ENCODE data around the gene TUBA8. TPM values are rescaled to one million over a fixed set of nuclear protein-coding genes. Genes with fewer than 3 reads are reported as not detected.

TUBA8 gene
- total and polyA plus RNA-seq, 2 donors (not counting 1 experiment from before 2014, with no cell fraction given) = 0.60 to 0.83 TPM

- peaks cover under 1% of the 10 kb centered on the region for H3K4me1 ChIP-seq (ENCODE audit: control insufficient read depth, extremely low read depth, insufficient read depth, low read length)
- no peaks in the 10 kb centered on the region for H3K27me3 ChIP-seq (ENCODE audit: control insufficient read depth, insufficient read depth, low read length)
- H3K9ac ChIP-seq (ENCODE audit: insufficient read depth, low read length) = no peak overlapping the region
- H3K4me3 ChIP-seq (replicated peaks in 1 of 4; ENCODE audit: control extremely low read depth in 1 of 4, insufficient read depth in 1 of 4, low read depth in 3 of 4, low read length in 4 of 4) = no peak overlapping the region
- no peaks in the 10 kb centered on the region for H3K9me3 ChIP-seq (ENCODE audit: control insufficient read depth, insufficient read depth, low read depth, low read length)
- no peak overlapping the region for H3K27ac ChIP-seq (ENCODE audit: insufficient read depth, low read length)
- H3K36me3 ChIP-seq (ENCODE audit: control insufficient read depth, insufficient read depth, low read length) = no peaks in the 10 kb centered on the region
- no peak overlapping the region for H3K4me2 ChIP-seq (ENCODE audit: extremely low read depth, insufficient read depth, low read length)
- no peaks in the 10 kb centered on the region for H3K79me2 ChIP-seq (ENCODE audit: control insufficient read depth, insufficient read depth, low read length)
- TF ChIP-seq CTCF (conservative IDR thresholded peaks at IDR 0.05 in 1 of 2, IDR thresholded peaks at IDR 0.05 in 1 of 2; ENCODE audit: low read depth in 1 of 2, low read length in 2 of 2) = no peak
- no peak for TF ChIP-seq EZH2 (IDR thresholded peaks at IDR 0.05; ENCODE audit: low read length, missing control alignments)
- H4K20me1 ChIP-seq (ENCODE audit: control insufficient read depth, extremely low read depth, insufficient read depth, low read length) = no peaks in the 10 kb centered on the region
- DNase-seq (ENCODE audit: low read depth in 2 of 2) = no peak
- H2AFZ ChIP-seq (ENCODE audit: low read length) = no peak overlapping the region
These were observed 33.5 kb downstream of the TUBA8 start for GRCh38 chr22:18144105-18144504.

GRCh38 chr22:18145676-18146388 is 35.2 kb downstream of the TUBA8 start:
- Histone ChIP-seq H3K9ac (ENCODE audit: insufficient read depth, low read length) (no peak overlapping the region), H4K20me1 (ENCODE audit: control insufficient read depth, extremely low read depth, insufficient read depth, low read length) (no peaks in the 10 kb centered on the region), H3K36me3 (ENCODE audit: control insufficient read depth, insufficient read depth, low read length) (no peaks in the 10 kb centered on the region), H3K4me2 (ENCODE audit: extremely low read depth, insufficient read depth, low read length) (no peak overlapping the region), H3K4me1 (ENCODE audit: control insufficient read depth, extremely low read depth, insufficient read depth, low read length) (peaks cover 4% of the 10 kb centered on the region), H3K27ac (ENCODE audit: insufficient read depth, low read length) (no peak overlapping the region), H3K9me3 (ENCODE audit: control insufficient read depth, insufficient read depth, low read depth, low read length) (no peaks in the 10 kb centered on the region), H3K4me3 (replicated peaks in 1 of 4; ENCODE audit: control extremely low read depth in 1 of 4, insufficient read depth in 1 of 4, low read depth in 3 of 4, low read length in 4 of 4) (no peak overlapping the region), H3K79me2 (ENCODE audit: control insufficient read depth, insufficient read depth, low read length) (no peaks in the 10 kb centered on the region), H2AFZ (ENCODE audit: low read length) (no peak overlapping the region), H3K27me3 (ENCODE audit: control insufficient read depth, insufficient read depth, low read length) (no peaks in the 10 kb centered on the region)
- DNase-seq (ENCODE audit: low read depth in 2 of 2) = no peak
- no peak for TF ChIP-seq CTCF (conservative IDR thresholded peaks at IDR 0.05 in 1 of 2, IDR thresholded peaks at IDR 0.05 in 1 of 2; ENCODE audit: low read depth in 1 of 2, low read length in 2 of 2)
- TF ChIP-seq EZH2 (IDR thresholded peaks at IDR 0.05; ENCODE audit: low read length, missing control alignments) = no peak

GRCh38 chr22:18146389-18146753 is 35.8 kb downstream of the TUBA8 start:
- H3K36me3 ChIP-seq (ENCODE audit: control insufficient read depth, insufficient read depth, low read length) = no peaks in the 10 kb centered on the region
- no peak for TF ChIP-seq CTCF (conservative IDR thresholded peaks at IDR 0.05 in 1 of 2, IDR thresholded peaks at IDR 0.05 in 1 of 2; ENCODE audit: low read depth in 1 of 2, low read length in 2 of 2)
- no peak for TF ChIP-seq EZH2 (IDR thresholded peaks at IDR 0.05; ENCODE audit: low read length, missing control alignments)
- H3K9me3 ChIP-seq (ENCODE audit: control insufficient read depth, insufficient read depth, low read depth, low read length) = no peaks in the 10 kb centered on the region
- no peak for DNase-seq (ENCODE audit: low read depth in 2 of 2)
- no peaks in the 10 kb centered on the region for H3K79me2 ChIP-seq (ENCODE audit: control insufficient read depth, insufficient read depth, low read length)
- H4K20me1 ChIP-seq (ENCODE audit: control insufficient read depth, extremely low read depth, insufficient read depth, low read length) = no peaks in the 10 kb centered on the region
- no peak overlapping the region for H3K4me2 ChIP-seq (ENCODE audit: extremely low read depth, insufficient read depth, low read length)
- no peak overlapping the region for H3K9ac ChIP-seq (ENCODE audit: insufficient read depth, low read length)
- H3K27ac ChIP-seq (ENCODE audit: insufficient read depth, low read length) = no peak overlapping the region
- H2AFZ ChIP-seq (ENCODE audit: low read length) = no peak overlapping the region
- peaks cover 4% of the 10 kb centered on the region for H3K4me1 ChIP-seq (ENCODE audit: control insufficient read depth, extremely low read depth, insufficient read depth, low read length)
- H3K27me3 ChIP-seq (ENCODE audit: control insufficient read depth, insufficient read depth, low read length) = no peaks in the 10 kb centered on the region
- H3K4me3 ChIP-seq (replicated peaks in 1 of 4; ENCODE audit: control extremely low read depth in 1 of 4, insufficient read depth in 1 of 4, low read depth in 3 of 4, low read length in 4 of 4) = no peak overlapping the region

All from fibroblast of lung (primary cell).